RPMI7951 (cell line): ENCODE measurements around the gene SERPINB6. TPM values are rescaled to one million over a fixed set of nuclear protein-coding genes. Genes with fewer than 3 reads are reported as not detected.
"Not testable (repeated sequence)": the region's sequence is repeated elsewhere in the genome, so short reads cannot be mapped to it uniquely, and the experiment has no call there.

Experiments used
- DNase-seq: peaks from one replicate; pipeline ENCODE4 v3.0.0-alpha.2; 2012; ENCODE audit warnings: low read depth
- total RNA-seq: library from RNA; depleted of rRNA; stranded (reverse); fragments of >200 nt; shearing (Covaris generic); gene quantifications from 2 replicates; pipeline ENCODE4 v1.2.3, GENCODE V29; 2014

Gene SERPINB6
- total RNA-seq, 1 experiment from 2014 or later, result 92.6 TPM

DNA sequence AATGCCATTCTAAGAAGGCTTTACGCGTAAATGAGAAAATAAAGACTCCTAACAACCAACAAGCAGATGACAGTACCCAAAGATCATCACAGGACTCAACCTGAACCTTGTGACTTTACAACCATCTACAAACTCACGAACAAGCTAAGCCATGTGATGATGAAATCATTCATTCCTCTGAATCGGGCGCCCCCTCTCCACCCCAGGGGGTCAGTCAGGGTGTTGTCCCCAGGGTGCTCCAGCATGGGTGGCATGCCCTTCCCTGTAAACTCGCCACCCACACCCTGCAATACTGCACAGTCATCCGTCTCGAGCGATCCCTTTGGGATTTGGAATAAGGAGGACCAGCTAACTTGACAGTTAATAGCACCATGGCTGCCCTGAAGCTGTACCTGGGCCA is 12.6 kb downstream of the SERPINB6 start:
- DNase-seq, result no peak

DNA sequence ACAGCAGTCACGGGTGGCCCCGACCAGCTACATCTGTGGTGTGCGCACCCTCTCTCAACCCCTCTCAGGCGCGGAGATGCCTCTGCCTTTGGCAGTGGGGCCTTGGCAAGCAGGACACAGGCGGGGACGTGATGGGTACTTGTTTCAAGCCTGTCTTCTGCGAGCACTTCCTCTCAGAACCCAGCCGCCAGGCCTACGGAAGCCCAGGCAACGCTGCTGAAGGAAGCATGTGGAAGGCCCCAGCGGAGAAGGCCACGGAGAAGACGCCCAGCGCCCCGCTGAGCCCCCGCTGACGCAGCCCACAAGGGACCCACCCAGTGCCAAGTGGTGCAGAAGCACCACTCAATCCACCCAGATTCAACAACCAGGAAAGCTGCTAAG is 13.0 kb downstream of the SERPINB6 start:
- no peak for DNase-seq

GRCh38 chr6:2957696-2958330 is 13.6 kb downstream of the SERPINB6 start:
- no peak for DNase-seq

DNA sequence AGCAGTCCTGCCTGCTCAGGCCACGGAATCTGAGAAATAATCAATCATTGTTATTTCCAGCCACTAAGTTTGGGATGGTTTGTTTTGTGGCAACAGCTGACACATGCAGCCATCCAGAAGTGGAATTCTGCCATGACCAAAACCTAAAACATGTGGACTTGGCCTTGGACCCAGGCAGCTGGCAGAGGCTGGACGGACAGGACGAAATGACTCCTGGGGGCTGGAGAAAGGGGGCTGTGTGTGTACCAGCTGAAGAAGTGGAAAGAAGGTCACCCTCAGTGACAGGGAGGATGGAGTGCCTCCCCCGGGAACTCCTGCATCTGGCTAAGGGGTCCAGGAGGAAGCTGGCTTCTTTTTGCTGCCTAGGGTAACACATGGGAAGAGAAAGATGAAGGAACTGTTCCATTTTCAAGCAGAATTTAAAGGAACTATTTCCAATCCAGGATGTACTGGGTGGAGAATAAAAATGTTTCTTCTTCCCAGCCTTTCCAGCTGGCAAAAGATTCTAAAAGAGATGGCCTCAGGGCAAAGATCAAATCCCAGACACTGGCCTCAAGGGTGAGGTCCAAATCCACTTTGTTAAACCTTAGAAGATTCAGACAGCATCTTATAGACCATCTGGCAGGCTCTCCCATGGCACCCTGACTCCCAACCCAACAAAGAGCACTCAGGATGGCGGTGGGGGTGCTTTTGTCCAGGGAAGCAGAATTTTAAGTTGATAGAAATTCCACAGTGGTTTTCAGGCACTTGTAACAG is 14.3 kb downstream of the SERPINB6 start:
- peak; percentile 29 for DNase-seq

DNA sequence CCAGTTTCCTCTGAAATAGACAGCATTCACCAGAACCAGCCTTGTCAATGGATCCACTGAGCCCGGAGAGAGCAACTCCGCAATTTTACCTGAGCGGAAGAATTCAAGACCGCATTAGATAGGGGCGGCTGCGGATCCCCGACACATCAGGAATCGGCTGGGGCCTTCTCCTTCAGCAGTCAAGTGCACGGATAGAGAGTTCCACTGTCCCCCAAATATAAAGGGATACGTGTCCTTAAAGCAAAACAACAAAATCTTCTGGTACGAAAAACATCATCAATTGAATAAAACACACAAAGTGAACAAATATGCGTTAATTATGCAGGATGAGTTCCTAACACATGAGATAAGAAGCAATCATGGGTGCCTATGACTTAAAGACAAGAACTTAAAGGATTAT is 18.3 kb downstream of the SERPINB6 start:
- no peak for DNase-seq

DNA sequence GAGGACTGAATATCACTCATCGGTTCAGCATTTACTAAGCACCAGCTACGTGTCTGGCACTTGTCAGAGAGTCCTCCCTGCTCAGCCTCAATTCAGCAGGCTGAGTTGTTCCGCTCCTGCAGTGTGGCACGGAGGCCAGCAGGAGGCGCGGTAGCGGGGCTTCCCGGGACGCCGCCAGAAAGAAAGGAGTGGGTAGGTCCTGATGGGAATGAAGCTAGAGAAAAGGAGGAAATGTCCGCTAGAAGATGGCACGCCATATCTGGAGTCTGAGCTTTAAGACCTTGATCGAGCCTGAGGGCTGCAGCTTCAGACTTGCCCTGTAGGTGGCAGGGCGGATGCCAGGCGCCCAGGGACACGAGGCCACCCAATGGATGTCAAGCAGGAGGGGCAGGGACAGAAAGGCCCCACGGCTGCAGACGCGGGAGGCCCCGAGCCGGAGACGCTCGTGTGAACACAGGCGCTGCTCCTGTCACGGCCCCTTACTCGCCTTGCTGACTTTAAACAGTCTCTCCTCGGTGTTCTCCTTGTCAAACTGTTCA is 18.7 kb downstream of the SERPINB6 start:
- DNase-seq, result peak; percentile 91

GRCh38 chr6:2951728-2952127 is 19.6 kb downstream of the SERPINB6 start:
- no peak for DNase-seq

GRCh38 chr6:2950713-2951112 is 20.7 kb downstream of the SERPINB6 start:
- no peak for DNase-seq

GRCh38 chr6:2949536-2950083 is 21.8 kb downstream of the SERPINB6 start:
- no peak for DNase-seq

GRCh38 chr6:2949121-2949520 is 22.2 kb downstream of the SERPINB6 start:
- no peak for DNase-seq

GRCh38 chr6:2948228-2949025 is 22.9 kb downstream of the SERPINB6 start:
- no peak for DNase-seq

- no peak for DNase-seq
Observed at GRCh38 chr6:2947445-2947844, 23.9 kb downstream of the SERPINB6 start.

DNA sequence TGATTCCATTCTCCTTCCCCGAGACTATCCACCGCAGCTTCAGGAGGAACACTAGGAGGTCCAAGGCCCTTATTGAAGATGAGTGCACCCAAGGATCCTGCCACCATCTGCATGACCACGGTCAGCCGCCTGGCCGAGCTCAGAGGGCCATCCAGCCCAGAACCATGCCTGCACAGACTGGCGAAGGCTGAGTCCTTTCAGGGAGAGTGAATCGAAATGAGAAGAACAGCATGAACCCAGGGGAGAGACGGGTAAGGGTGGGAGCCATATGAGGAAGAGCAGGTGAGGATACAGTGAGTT is 26.3 kb downstream of the SERPINB6 start:
- DNase-seq, result no peak

DNA sequence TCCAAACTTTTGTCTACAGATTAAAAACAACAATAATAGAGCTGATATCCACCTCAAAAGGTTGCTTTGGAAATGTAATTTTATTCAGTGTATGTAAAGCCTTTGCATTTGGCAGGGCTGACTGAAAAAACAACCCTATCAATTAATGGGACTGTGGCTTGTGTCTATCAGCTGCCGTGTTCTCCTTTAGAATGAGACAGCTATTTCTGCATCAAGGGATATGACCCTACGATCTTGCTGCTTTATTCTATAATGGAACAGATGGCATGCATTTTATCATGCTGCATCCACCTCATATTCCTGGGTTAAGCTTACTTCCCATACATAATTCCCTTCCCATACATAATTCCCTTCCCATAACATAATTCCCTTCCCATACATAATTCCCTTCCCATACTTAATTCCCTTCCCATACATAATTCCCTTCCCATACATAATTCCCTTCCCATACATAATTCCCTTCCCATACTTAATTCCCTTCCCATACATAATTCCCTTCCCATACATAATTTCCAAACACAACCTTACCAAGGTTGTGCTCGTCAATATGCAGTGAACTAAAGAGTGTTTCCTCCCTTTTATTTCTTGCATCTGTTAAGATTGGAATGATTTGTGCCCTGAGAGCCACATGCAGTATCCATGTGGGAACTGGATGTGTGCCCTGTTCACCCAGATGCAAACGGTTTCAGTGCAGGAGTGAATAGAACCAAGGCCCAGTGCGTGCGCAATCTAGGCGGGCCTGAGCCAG is 26.8 kb downstream of the SERPINB6 start:
- no peak for DNase-seq

GRCh38 chr6:2943564-2943955 is 27.8 kb downstream of the SERPINB6 start:
- no peak for DNase-seq

DNA sequence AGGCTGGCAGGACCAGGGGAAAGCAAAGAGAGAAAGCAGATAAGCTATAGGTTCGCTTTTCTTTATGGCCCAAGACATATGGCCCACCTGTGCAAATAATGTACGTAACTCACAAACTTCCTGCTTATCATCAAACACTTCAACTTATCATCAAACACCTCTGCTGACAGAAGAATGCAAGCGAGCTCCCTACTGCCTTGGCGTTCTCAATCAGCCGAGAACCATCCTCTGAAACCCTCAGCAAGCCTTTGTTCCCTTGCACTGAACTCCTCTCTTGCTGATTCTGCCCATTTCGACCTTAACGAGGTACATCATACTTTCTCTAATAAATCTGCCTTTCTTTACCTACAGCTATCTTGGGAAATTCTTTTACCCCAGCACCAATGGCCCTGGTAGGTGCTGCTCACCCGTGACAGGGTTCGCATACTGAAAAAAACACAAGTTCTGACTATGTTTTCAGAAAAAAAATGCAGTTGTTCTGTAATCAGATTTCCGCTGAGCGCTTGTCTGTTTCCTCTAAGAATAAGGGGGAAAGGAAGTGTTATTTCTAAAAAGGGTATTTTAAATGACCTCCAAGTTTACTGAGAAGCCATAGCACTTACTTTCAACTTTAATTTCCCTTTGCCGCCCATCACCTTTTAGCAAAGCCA is 28.3 kb downstream of the SERPINB6 start:
- no peak for DNase-seq

- DNase-seq, result not testable (repeated sequence)
Observed at GRCh38 chr6:2942116-2942515, 29.3 kb downstream of the SERPINB6 start.

- DNase-seq, result no peak
Observed at GRCh38 chr6:2940851-2941250, 30.5 kb downstream of the SERPINB6 start.

GRCh38 chr6:2940010-2940850 is 31.1 kb downstream of the SERPINB6 start:
- DNase-seq, result no peak

DNA sequence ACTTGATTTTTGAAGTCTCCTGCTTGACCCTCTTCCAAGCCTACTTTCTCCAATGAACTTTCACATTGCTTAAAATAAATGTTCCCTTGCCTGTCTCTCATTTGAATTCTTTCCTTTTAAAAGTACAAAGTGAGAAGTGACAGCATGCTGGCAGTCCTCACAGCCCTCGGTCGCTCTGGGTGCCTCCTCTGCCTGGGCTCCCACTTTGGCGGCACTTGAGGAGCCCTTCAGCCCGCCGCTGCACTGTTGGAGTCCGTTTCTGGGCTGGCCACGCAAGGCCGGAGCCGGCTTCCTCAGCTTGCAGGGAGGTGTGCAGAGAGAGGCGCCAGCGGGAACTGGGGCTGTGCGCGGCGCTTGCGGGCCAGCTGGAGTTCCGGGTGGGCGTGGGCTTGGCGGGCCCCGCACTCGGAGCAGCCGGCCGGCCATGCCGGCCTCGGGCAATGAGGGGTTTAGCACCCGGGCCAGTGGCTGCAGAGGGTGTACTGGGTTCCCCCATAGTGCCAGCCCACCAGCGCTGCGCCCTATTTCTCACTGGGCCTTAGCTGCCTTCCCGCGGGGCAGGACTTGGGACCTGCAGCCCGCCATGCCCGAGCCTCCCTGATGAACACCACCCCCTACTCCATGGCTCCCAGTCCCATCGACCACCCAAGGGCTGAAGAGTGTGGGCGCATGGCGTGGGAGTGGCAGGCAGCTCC is 31.9 kb downstream of the SERPINB6 start:
- no peak for DNase-seq
